Measurements from ENCODE around the gene PHYH.
"Not testable (repeated sequence)": the region's sequence is repeated elsewhere in the genome, so short reads cannot be mapped to it uniquely, and the experiment has no call there.

The PHYH gene

DNA sequence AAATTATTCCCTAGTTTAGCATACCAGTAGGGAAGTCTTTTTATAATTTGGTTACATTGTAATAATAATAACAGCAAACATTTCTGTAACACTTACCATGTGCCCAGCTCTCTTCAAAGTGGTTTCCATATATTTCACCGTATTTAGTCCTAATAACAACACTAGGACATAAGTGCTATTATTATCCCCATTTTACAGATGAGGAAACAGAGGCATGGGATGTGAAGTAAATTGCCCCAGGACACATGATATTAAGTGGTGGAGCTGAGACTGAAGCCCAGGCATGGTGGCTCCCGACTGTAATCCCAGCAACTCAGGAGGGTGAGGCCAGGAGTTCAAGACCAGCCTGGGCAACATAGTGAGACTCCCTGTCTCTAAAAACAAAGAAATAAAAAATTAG lies 5.1 kb downstream of the PHYH start:
- Histone ChIP-seq H3K4me1 (ENCODE audit: control insufficient read depth, low read depth, low read length) (no peaks in the 10 kb centered on the region), H3K27me3 (ENCODE audit: control insufficient read depth, insufficient read depth, low read length) (no peaks in the 10 kb centered on the region), H3K9me3 (ENCODE audit: control insufficient read depth, low read depth, low read length) (no peaks in the 10 kb centered on the region), H3K36me3 (ENCODE audit: control insufficient read depth, low read depth, low read length) (no peaks in the 10 kb centered on the region), H3K27ac (ENCODE audit: low read length) (no peak overlapping the region), H3K4me3 (ENCODE audit: low read length) (no peak overlapping the region), H3K9ac (ENCODE audit: low read length) (no peak overlapping the region)

DNA sequence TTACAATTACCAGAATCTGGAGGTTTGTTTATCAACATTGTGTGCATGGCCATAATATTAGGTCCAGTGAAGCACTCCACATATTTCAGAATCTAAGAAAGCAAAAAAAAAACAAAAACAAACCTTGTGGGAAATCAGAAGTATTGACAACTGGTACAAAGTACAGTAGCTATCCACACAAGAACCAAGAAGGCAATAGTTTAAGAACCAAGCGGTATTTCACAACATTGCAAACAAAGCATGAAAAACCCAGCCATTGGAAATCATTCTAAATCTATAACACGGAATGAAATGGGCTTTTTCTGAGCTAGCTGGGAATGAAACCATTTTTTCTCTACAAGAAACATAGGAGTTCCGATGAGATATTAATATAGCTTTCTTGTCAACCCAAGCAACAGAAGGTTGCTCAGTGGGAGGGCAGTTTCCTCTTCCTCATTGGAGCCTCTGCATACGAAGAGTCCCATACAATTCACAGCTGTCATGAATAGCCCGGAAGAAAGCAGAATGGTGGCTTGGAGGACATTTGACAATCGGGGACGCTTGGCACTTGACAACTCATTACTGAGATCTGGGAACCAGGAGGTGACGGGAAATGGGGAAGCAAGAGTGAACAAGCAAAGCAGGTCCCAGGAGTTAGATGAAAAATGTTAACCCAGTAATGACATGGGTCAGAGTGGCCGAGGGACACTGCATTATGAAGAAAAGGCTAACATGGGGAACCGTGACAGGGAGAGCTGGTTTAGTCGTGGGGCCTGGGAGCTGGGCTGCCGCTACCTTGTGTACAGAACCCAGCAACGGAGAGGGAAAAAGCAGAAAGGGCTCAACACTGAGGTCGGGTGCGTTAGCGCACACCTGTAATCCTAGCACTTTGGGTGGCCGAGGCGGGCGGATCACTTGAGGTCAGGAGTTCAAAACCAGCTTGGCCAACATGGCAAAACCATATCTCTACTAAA lies 7.8 kb downstream of the PHYH start:
- H3K9me3 ChIP-seq (ENCODE audit: control insufficient read depth, low read depth, low read length) = no peaks in the 10 kb centered on the region

DNA sequence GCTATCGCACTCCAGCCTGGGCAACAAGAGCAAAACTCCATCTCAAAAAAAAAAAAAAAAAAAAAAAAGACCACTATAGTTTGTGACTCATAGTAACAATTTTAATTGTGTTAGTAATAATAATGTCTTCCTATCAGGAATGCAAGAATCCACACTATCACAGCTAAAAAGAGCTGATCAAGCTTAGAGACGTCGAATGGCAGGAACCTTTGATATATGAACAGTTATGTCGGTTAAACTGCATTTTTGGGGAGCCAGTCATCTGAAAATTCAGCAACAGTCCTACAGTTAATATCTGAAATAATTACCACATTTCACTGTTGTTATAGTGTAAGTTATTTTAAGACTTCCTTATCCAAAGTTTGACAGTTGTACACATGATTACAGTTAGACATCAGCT lies 8.8 kb downstream of the PHYH start:
- Histone ChIP-seq H3K4me1 (ENCODE audit: control insufficient read depth, low read depth, low read length) (no peaks in the 10 kb centered on the region), H3K36me3 (ENCODE audit: control insufficient read depth, low read depth, low read length) (no peaks in the 10 kb centered on the region), H3K9ac (ENCODE audit: low read length) (no peak overlapping the region), H3K9me3 (ENCODE audit: control insufficient read depth, low read depth, low read length) (no peaks in the 10 kb centered on the region), H3K27ac (ENCODE audit: low read length) (no peak overlapping the region), H3K27me3 (ENCODE audit: control insufficient read depth, insufficient read depth, low read length) (no peaks in the 10 kb centered on the region), H3K4me3 (ENCODE audit: low read length) (no peak overlapping the region)

More for the DNA sequence above, 7.8 kb downstream of the PHYH start:
- no peak overlapping the region for H3K27ac ChIP-seq (ENCODE audit: low read length)
- H3K4me3 ChIP-seq (ENCODE audit: low read length) = no peak overlapping the region
- no peaks in the 10 kb centered on the region for H3K36me3 ChIP-seq (ENCODE audit: control insufficient read depth, low read depth, low read length)
- no peaks in the 10 kb centered on the region for H3K27me3 ChIP-seq (ENCODE audit: control insufficient read depth, insufficient read depth, low read length)
- no peaks in the 10 kb centered on the region for H3K4me1 ChIP-seq (ENCODE audit: control insufficient read depth, low read depth, low read length)
- no peak overlapping the region for H3K9ac ChIP-seq (ENCODE audit: low read length)

DNA sequence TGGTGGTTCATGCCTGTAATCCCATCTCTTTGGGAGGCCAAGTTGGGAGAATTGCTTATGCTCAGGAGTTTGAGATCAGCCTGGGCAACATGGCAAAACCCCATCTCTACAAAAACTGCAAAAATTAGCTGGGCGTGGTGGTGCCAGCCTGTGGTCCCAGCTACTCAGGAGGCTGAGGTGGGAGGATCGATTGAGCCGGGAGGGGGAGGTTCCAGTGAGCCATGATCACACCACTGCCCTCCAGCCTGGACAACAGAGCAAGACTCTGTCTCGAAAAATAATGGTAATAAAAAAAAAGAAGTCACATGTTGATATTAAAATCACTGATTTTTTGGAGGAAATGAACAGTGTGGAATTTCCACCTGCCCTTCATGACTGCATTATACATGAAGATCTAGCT lies 15.8 kb downstream of the PHYH start:
- Histone ChIP-seq H3K36me3 (ENCODE audit: control insufficient read depth, low read depth, low read length) (no peaks in the 10 kb centered on the region), H3K27ac (ENCODE audit: low read length) (no peak overlapping the region), H3K9me3 (ENCODE audit: control insufficient read depth, low read depth, low read length) (no peaks in the 10 kb centered on the region), H3K27me3 (ENCODE audit: control insufficient read depth, insufficient read depth, low read length) (no peaks in the 10 kb centered on the region), H3K4me3 (ENCODE audit: low read length) (no peak overlapping the region), H3K9ac (ENCODE audit: low read length) (no peak overlapping the region), H3K4me1 (ENCODE audit: control insufficient read depth, low read depth, low read length) (no peaks in the 10 kb centered on the region)

GRCh38 chr10:13282348-13282747 lies 17.5 kb downstream of the PHYH start:
- H3K27me3 ChIP-seq (ENCODE audit: control insufficient read depth, insufficient read depth, low read length); H3K4me1 ChIP-seq (ENCODE audit: control insufficient read depth, low read depth, low read length); H3K9me3 ChIP-seq (ENCODE audit: control insufficient read depth, low read depth, low read length); H3K36me3 ChIP-seq (ENCODE audit: control insufficient read depth, low read depth, low read length); H3K9ac ChIP-seq (ENCODE audit: low read length); H3K27ac ChIP-seq (ENCODE audit: low read length); H3K4me3 ChIP-seq (ENCODE audit: low read length): not testable (repeated sequence)

GRCh38 chr10:13276749-13277365 lies 23.0 kb downstream of the PHYH start:
- Histone ChIP-seq H3K27ac (ENCODE audit: low read length) (no peak overlapping the region), H3K4me3 (ENCODE audit: low read length) (no peak overlapping the region), H3K9ac (ENCODE audit: low read length) (no peak overlapping the region), H3K36me3 (ENCODE audit: control insufficient read depth, low read depth, low read length) (no peaks in the 10 kb centered on the region), H3K9me3 (ENCODE audit: control insufficient read depth, low read depth, low read length) (no peaks in the 10 kb centered on the region), H3K27me3 (ENCODE audit: control insufficient read depth, insufficient read depth, low read length) (no peaks in the 10 kb centered on the region), H3K4me1 (ENCODE audit: control insufficient read depth, low read depth, low read length) (peaks cover 5% of the 10 kb centered on the region)

GRCh38 chr10:13276146-13276545 lies 23.7 kb downstream of the PHYH start:
- H3K9me3 ChIP-seq (ENCODE audit: control insufficient read depth, low read depth, low read length); H3K27ac ChIP-seq (ENCODE audit: low read length); H3K4me3 ChIP-seq (ENCODE audit: low read length); H3K27me3 ChIP-seq (ENCODE audit: control insufficient read depth, insufficient read depth, low read length); H3K9ac ChIP-seq (ENCODE audit: low read length); H3K36me3 ChIP-seq (ENCODE audit: control insufficient read depth, low read depth, low read length): not testable (repeated sequence)
- peaks cover 12% of the 10 kb centered on the region for H3K4me1 ChIP-seq (ENCODE audit: control insufficient read depth, low read depth, low read length)

DNA sequence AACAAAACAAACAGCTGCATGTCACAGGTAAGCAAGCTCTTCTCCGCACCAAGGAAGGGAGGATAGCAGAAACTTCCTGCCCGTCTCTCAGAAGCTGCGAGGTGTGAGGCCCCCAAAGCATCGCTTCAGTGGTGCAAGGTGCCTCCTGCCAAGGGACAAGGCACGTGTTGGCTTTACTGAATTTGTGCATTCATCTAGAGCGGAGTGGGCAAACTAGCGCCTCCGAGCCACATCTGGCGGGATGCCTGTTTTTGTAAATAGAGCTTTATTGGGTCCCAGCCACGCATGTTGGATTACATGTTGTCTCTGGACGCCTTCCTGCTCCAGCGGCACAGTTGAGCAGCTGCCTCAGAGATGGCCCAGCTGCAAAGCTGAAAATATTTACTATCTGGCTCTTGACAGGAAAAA lies 27.7 kb downstream of the PHYH start:
- Histone ChIP-seq H3K36me3 (ENCODE audit: control insufficient read depth, low read depth, low read length) (no peaks in the 10 kb centered on the region), H3K4me3 (ENCODE audit: low read length) (no peak overlapping the region), H3K27me3 (ENCODE audit: control insufficient read depth, insufficient read depth, low read length) (no peaks in the 10 kb centered on the region), H3K9me3 (ENCODE audit: control insufficient read depth, low read depth, low read length) (no peaks in the 10 kb centered on the region), H3K27ac (ENCODE audit: low read length) (no peak overlapping the region), H3K4me1 (ENCODE audit: control insufficient read depth, low read depth, low read length) (peaks cover 12% of the 10 kb centered on the region), H3K9ac (ENCODE audit: low read length) (no peak overlapping the region)

- no peak overlapping the region for H3K9ac ChIP-seq (ENCODE audit: low read length)
- no peaks in the 10 kb centered on the region for H3K27me3 ChIP-seq (ENCODE audit: control insufficient read depth, insufficient read depth, low read length)
- H3K27ac ChIP-seq (ENCODE audit: low read length) = no peak overlapping the region
- H3K9me3 ChIP-seq (ENCODE audit: control insufficient read depth, low read depth, low read length) = no peaks in the 10 kb centered on the region
- H3K4me1 ChIP-seq (ENCODE audit: control insufficient read depth, low read depth, low read length) = peaks cover 12% of the 10 kb centered on the region
- no peaks in the 10 kb centered on the region for H3K36me3 ChIP-seq (ENCODE audit: control insufficient read depth, low read depth, low read length)
- H3K4me3 ChIP-seq (ENCODE audit: low read length) = no peak overlapping the region
Observed at GRCh38 chr10:13271552-13272163, 28.2 kb downstream of the PHYH start.

GRCh38 chr10:13270877-13271551 lies 28.9 kb downstream of the PHYH start:
- Histone ChIP-seq H3K36me3 (ENCODE audit: control insufficient read depth, low read depth, low read length) (no peaks in the 10 kb centered on the region), H3K4me3 (ENCODE audit: low read length) (no peak overlapping the region), H3K9me3 (ENCODE audit: control insufficient read depth, low read depth, low read length) (no peaks in the 10 kb centered on the region), H3K27ac (ENCODE audit: low read length) (no peak overlapping the region), H3K4me1 (ENCODE audit: control insufficient read depth, low read depth, low read length) (peaks cover 12% of the 10 kb centered on the region), H3K9ac (ENCODE audit: low read length) (no peak overlapping the region), H3K27me3 (ENCODE audit: control insufficient read depth, insufficient read depth, low read length) (no peaks in the 10 kb centered on the region)

- Histone ChIP-seq H3K27ac (ENCODE audit: low read length) (no peak overlapping the region), H3K4me1 (ENCODE audit: control insufficient read depth, low read depth, low read length) (peaks cover 12% of the 10 kb centered on the region), H3K4me3 (ENCODE audit: low read length) (no peak overlapping the region), H3K9ac (ENCODE audit: low read length) (no peak overlapping the region), H3K9me3 (ENCODE audit: control insufficient read depth, low read depth, low read length) (no peaks in the 10 kb centered on the region), H3K27me3 (ENCODE audit: control insufficient read depth, insufficient read depth, low read length) (no peaks in the 10 kb centered on the region), H3K36me3 (ENCODE audit: control insufficient read depth, low read depth, low read length) (no peaks in the 10 kb centered on the region)
Observed at GRCh38 chr10:13268841-13269240, 31.0 kb downstream of the PHYH start.
